HEK293 (cell line): ENCODE results near the gene ZNF219.
A peak's percentile ranks its signal among the peaks of the same experiment; 100 is the strongest.
"Not testable (repeated sequence)": the region's sequence is repeated elsewhere in the genome, so short reads cannot be mapped to it uniquely, and the experiment has no call there.

Source experiments
- CTCF ChIA-PET: fragments of 350-600 bp; formaldehyde crosslinking; extraction: SDS; loops from one replicate; lab custom pipeline; 2021; ENCODE audit warnings: antibody characterized with exemption; lab: Yijun Ruan, JAX
- POLR2A ChIA-PET: fragments of 300-600 bp; formaldehyde crosslinking; extraction: SDS; loops from one replicate; lab custom pipeline; 2020; ENCODE audit warnings: antibody characterized with exemption, inconsistent platforms; lab: Yijun Ruan, JAX
- H3K27ac ChIP-seq: fragments of 200-500 bp; sonication (Bioruptor generic); 2 replicates; pipeline ENCODE4 v1.5.1; 2014; ENCODE audit warnings: low read depth, low read length, control low read depth, inconsistent platforms; ENCODE audit errors: extremely low read depth
- H3K36me3 ChIP-seq, 2 experiments: fragments of 200-500 bp in 1 of 2; sonication (Bioruptor generic) in 1 of 2; 1 replicate in 1 of 2; 2 replicates in 1 of 2; pipeline ENCODE4 v1.5.1; 2014 to 2017; ENCODE audit warnings: inconsistent platforms in 2 of 2, low read length in 2 of 2; ENCODE audit not compliant: control insufficient read depth in 2 of 2, insufficient read depth in 1 of 2
- H3K4me1 ChIP-seq: fragments of 200-500 bp; sonication (Bioruptor generic); 2 replicates; pipeline ENCODE4 v1.5.1; 2014; ENCODE audit warnings: mild to moderate bottlenecking, low read length, inconsistent platforms; ENCODE audit not compliant: control insufficient read depth, insufficient read depth
- H3K4me3 ChIP-seq: 2 replicates; pipeline ENCODE4 v1.5.1; 2011; ENCODE audit warnings: low read depth, mild to moderate bottlenecking, control low read depth, low read length, moderate library complexity
- H3K9me3 ChIP-seq: fragments of 200-500 bp; sonication (Bioruptor generic); 2 replicates; pipeline ENCODE4 v1.5.1; 2014; ENCODE audit warnings: low read depth, low read length, inconsistent platforms; ENCODE audit not compliant: control insufficient read depth, insufficient read depth
- GLI4 ChIP-seq: fragments of 450-650 bp; formaldehyde crosslinking; IDR thresholded peaks from 2 replicates; pipeline ENCODE4 v1.5.1; 2016; ENCODE audit warnings: missing biosample characterization, missing genetic modification characterization
- GLIS2 ChIP-seq: fragments of 450-650 bp; formaldehyde crosslinking; IDR thresholded peaks from 2 replicates; pipeline ENCODE4 v1.5.1; 2016; ENCODE audit warnings: missing biosample characterization, missing genetic modification characterization
- HOXD13 ChIP-seq: sonication (generic); formaldehyde crosslinking; IDR thresholded peaks from 2 replicates; pipeline ENCODE4 v1.8.0; 2022; ENCODE audit warnings: missing genetic modification reagents, borderline replicate concordance
- KLF10 ChIP-seq: fragments of 450-650 bp; IDR thresholded peaks from 2 replicates; pipeline ENCODE4 v1.5.1; 2018; ENCODE audit warnings: missing biosample characterization, mild to moderate bottlenecking, missing genetic modification characterization
- KLF7 ChIP-seq: fragments of 450-650 bp; formaldehyde crosslinking; IDR thresholded peaks from 2 replicates; pipeline ENCODE4 v1.5.1; 2016; ENCODE audit warnings: missing biosample characterization, missing genetic modification characterization, borderline replicate concordance
- SCRT2 ChIP-seq: fragments of 450-650 bp; formaldehyde crosslinking; IDR thresholded peaks from 2 replicates; pipeline ENCODE4 v1.5.1; 2016; ENCODE audit warnings: missing biosample characterization, missing genetic modification characterization
- SETDB1 ChIP-seq: IDR thresholded peaks from one replicate; pipeline ENCODE4 v1.6.1; 2017; ENCODE audit warnings: mild to moderate bottlenecking, low read length, moderate library complexity, mixed read lengths; ENCODE audit not compliant: insufficient read length
- ZBTB7A ChIP-seq: fragments of 450-650 bp; formaldehyde crosslinking; IDR thresholded peaks from 2 replicates; pipeline ENCODE4 v1.5.1; 2016; ENCODE audit warnings: low read depth, missing biosample characterization, missing genetic modification characterization
- ZBTB8A ChIP-seq: fragments of 450-650 bp; formaldehyde crosslinking; IDR thresholded peaks from 2 replicates; pipeline ENCODE4 v1.5.1; 2016; ENCODE audit warnings: missing biosample characterization, missing genetic modification characterization
- ZNF112 ChIP-seq: fragments of 450-650 bp; formaldehyde crosslinking; IDR thresholded peaks from 2 replicates; pipeline ENCODE4 v1.5.0; 2017; ENCODE audit warnings: missing biosample characterization, missing genetic modification characterization
- ZNF184 ChIP-seq: fragments of 450-650 bp; IDR thresholded peaks from 2 replicates; pipeline ENCODE4 v1.5.1; 2018; ENCODE audit warnings: missing biosample characterization, mild to moderate bottlenecking, missing genetic modification characterization
- ZNF501 ChIP-seq: fragments of 450-650 bp; formaldehyde crosslinking; IDR thresholded peaks from 2 replicates; pipeline ENCODE4 v1.5.1; 2016; ENCODE audit warnings: missing biosample characterization, missing genetic modification characterization
- ZNF549 ChIP-seq: fragments of 450-650 bp; IDR thresholded peaks from 2 replicates; pipeline ENCODE4 v1.5.1; 2018; ENCODE audit warnings: missing biosample characterization, missing genetic modification characterization, mild to moderate bottlenecking, inconsistent platforms, moderate library complexity
- ZNF571 ChIP-seq: fragments of 450-650 bp; formaldehyde crosslinking; IDR thresholded peaks from 2 replicates; pipeline ENCODE4 v1.5.0; 2017; ENCODE audit warnings: missing biosample characterization, missing genetic modification characterization
- ZNF600 ChIP-seq: fragments of 450-650 bp; formaldehyde crosslinking; IDR thresholded peaks from 2 replicates; pipeline ENCODE4 v1.5.1; 2016; ENCODE audit warnings: missing biosample characterization, missing genetic modification characterization
- ZNF624 ChIP-seq: fragments of 450-650 bp; formaldehyde crosslinking; IDR thresholded peaks from 2 replicates; pipeline ENCODE4 v1.5.1; 2017; ENCODE audit warnings: missing biosample characterization, missing genetic modification characterization
- ZNF747 ChIP-seq: fragments of 450-650 bp; formaldehyde crosslinking; IDR thresholded peaks from 2 replicates; pipeline ENCODE4 v1.5.1; 2016; ENCODE audit warnings: missing biosample characterization, missing genetic modification characterization
- ZNF791 ChIP-seq: fragments of 450-650 bp; formaldehyde crosslinking; IDR thresholded peaks from 2 replicates; pipeline ENCODE4 v1.5.1; 2016; ENCODE audit warnings: missing biosample characterization, missing genetic modification characterization
- TF ChIP-seq, protein P1 (sequence below): fragments of 450-650 bp; formaldehyde crosslinking; IDR thresholded peaks from 2 replicates; pipeline ENCODE4 v1.5.1; 2016; ENCODE audit warnings: missing biosample characterization, missing genetic modification characterization, low read depth

Gene ZNF219

DNA sequence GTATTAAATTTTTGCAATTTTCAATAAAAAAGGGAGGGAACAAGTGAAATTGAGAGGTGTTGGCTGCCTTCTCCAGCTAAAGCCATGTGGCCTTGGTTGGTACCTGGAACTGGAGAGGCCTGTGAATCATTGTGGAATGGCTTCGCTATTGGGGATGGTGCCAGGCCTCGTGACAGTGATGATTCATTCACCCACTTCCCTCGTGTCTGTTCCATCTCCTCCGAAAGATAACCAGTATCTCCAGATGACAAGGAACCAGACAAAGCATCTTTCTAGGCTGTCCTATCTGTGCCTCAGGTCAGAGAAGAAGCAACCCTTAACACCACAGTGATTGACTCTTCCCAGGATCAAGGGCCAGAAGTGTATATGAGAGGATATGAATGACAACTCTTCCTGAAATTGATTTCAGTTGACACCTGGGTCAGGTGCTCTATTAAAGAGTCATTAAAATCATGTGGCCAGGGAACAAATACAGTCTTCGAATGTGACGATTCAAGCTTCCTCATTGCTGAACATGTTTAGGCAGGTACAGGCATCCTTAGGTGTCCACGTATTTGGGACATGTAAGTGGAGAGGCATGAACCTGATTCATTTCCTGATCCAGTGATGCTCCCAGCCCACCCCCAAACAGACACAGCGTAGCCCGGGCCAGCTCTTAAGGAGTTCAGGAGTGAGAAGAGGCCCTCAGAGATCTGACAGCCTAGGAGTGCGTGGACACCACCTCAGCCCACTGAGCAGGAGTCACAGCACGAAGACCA, 56.6 kb downstream of the ZNF219 start, which contains the start of gene RNASE7:
Gene RNASE7 (plus strand): TSS at position 687 of the 758 bp plus-strand sequence. CDS start 631 bp downstream, outside the sequence.
- POLR2A ChIA-PET = no interaction called here
- Histone ChIP-seq H3K27ac (no peak within 1 kb of the TSS), H3K4me1 (no peaks in the 10 kb centered on the region), H3K9me3 (no peaks in the 10 kb centered on the region), H3K4me3 (no peak within 1 kb of the TSS), H3K36me3 (no peaks in the 10 kb centered on the region)
- TF ChIP-seq ZNF600 (tag by site-specific recombination) (no peak), KLF10 (tag by site-specific recombination) (no peak), ZNF112 (tag by site-specific recombination) (no peak), GLIS2 (tag by site-specific recombination) (no peak), ZBTB8A (tag by site-specific recombination) (no peak), KLF7 (tag by site-specific recombination) (no peak), ZBTB7A (tag by site-specific recombination) (no peak), ZNF571 (no peak), HOXD13 (CRISPR knock-in tag) (no peak), GLI4 (no peak), SCRT2 (tag by site-specific recombination) (no peak), ZNF184 (tag by site-specific recombination) (no peak), ZNF791 (no peak), SETDB1 (no peak), ZNF501 (tag by site-specific recombination) (no peak), ZNF747 (tag by site-specific recombination) (no peak)
- TF ChIP-seq, protein P1, sequence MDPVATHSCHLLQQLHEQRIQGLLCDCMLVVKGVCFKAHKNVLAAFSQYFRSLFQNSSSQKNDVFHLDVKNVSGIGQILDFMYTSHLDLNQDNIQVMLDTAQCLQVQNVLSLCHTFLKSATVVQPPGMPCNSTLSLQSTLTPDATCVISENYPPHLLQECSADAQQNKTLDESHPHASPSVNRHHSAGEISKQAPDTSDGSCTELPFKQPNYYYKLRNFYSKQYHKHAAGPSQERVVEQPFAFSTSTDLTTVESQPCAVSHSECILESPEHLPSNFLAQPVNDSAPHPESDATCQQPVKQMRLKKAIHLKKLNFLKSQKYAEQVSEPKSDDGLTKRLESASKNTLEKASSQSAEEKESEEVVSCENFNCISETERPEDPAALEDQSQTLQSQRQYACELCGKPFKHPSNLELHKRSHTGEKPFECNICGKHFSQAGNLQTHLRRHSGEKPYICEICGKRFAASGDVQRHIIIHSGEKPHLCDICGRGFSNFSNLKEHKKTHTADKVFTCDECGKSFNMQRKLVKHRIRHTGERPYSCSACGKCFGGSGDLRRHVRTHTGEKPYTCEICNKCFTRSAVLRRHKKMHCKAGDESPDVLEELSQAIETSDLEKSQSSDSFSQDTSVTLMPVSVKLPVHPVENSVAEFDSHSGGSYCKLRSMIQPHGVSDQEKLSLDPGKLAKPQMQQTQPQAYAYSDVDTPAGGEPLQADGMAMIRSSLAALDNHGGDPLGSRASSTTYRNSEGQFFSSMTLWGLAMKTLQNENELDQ (tag by site-specific recombination) = no peak
- CTCF ChIA-PET = interaction anchor here (0.6 to 7.0 kb wide), 7 partner anchors 10 to 351 kb away, joined by 3 to 206 read pairs (median 6); no protein-coding TSS in a partner anchor

DNA sequence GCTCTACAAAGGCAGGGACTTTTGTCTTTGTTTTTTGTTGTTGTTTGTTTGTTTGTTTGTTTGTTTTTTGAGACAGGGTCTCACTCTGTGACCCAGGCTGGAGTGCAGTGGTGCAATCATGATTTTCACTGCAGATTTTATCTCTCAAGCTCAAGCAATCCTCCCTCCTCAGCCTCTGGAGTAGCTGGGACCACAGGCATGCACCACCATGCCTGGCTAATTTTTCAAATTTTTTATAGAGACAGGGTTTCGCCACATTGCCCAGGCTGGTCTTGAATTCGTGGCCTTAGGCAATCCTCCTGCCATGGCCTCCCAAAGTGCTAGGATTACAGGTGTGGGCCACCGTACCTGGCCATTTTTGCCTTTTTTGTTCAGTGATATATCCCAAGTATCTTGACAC, 57.5 kb downstream of the ZNF219 start:
- not testable (repeated sequence) for H3K27ac ChIP-seq, H3K4me3 ChIP-seq, H3K9me3 ChIP-seq, H3K36me3 ChIP-seq, H3K4me1 ChIP-seq
- CTCF ChIA-PET = interaction anchor here (0.6 to 7.0 kb wide), 21 partner anchors 9 to 350 kb away, joined by 3 to 206 read pairs (median 8); partner anchors contain the start of genes RNASE8 and SLC39A2
- POLR2A ChIA-PET = interaction anchor here (1.2 to 2.8 kb wide), 2 partner anchors 13 to 26 kb away, joined by 3 to 15 read pairs; no protein-coding TSS in a partner anchor

DNA sequence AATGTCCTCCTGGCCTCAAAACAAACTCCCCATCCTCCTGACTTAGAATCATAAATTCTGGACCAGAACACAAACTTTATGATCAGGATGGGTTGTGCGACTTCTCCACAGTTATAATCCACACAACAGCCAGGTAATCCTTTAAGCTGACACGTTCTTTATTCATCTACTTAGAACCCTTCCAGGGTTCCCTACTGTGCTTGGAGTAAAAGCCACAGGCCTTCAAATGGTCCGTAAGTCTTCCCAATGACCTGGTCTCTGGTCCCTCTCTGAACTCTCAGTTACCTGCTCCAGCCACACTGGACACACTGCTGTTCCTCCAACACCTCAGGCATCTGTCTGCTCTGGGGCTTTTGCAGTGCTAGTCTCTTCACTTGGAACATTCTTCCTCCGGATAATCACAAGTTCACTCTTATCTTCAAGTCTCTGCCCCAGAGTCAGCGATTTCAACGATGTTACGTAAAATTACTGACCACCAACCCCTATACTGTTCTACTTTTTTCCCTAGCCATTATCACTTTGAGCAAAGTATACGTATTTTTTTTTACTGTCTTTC, 58.0 kb downstream of the ZNF219 start:
- Histone ChIP-seq H3K27ac (no peak overlapping the region), H3K4me1 (no peaks in the 10 kb centered on the region), H3K4me3 (no peak overlapping the region), H3K9me3 (no peaks in the 10 kb centered on the region), H3K36me3 (no peaks in the 10 kb centered on the region)
- ChIA-PET CTCF (interaction anchor here (0.6 to 7.0 kb wide), 31 partner anchors 8 to 360 kb away, joined by 3 to 206 read pairs (median 5); partner anchors contain the start of genes RNASE8 and SLC39A2), POLR2A (interaction anchor here (1.0 to 2.8 kb wide), 3 partner anchors 12 to 31 kb away, joined by 3 to 15 read pairs (median 5); no protein-coding TSS in a partner anchor)
- TF ChIP-seq ZNF549 (tag by site-specific recombination) (peak; percentile 90; the same call in 1 of the 2 replicates), ZNF624 (tag by site-specific recombination) (no peak)
